ENCODE results near the gene NFASC. TPM values are rescaled to one million over a fixed set of nuclear protein-coding genes. Genes with fewer than 3 reads are reported as not detected.

Gene NFASC
- total and polyA plus RNA-seq, 2 donors (not counting 3 experiments of a cell fraction or from before 2014, with no cell fraction given) = not detected

DNA sequence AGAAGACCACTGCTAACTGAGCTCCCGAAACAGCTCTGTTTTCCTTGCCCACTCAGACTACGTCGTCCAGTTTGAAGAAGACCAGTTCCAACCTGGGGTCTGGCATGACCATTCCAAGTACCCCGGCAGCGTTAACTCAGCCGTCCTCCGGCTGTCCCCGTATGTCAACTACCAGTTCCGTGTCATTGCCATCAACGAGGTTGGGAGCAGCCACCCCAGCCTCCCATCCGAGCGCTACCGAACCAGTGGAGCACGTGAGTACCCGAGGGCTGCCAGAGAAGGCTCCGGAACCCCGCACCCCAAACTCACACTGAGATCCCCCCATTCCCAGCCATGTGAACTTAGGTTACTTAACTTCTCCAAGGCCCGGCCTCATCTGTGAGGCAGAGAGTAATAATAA is 108.6 kb downstream of the NFASC start:
- no peak for DNase-seq (ENCODE audit: low read depth, low spot score)
- no TSS peak for BruUV-seq (replicated peaks)
- H4K20me1 ChIP-seq (replicated peaks; ENCODE audit: control insufficient read depth, extremely low read depth, insufficient read depth, low read length) = no peaks in the 10 kb centered on the region
- no peak overlapping the region for H2AFZ ChIP-seq (ENCODE audit: low read depth, low read length)
- H3K4me2 ChIP-seq (ENCODE audit: insufficient read depth, low read length) = no peak overlapping the region
- H3K27me3 ChIP-seq (ENCODE audit: control insufficient read depth in 2 of 2, insufficient read depth in 2 of 2, low read length in 2 of 2) = peaks cover 2% of the 10 kb centered on the region in 2 experiments
- H3K4me3 ChIP-seq (replicated peaks in 1 of 3; ENCODE audit: insufficient read depth in 1 of 3, low read depth in 1 of 3, low read length in 3 of 3) = no peak overlapping the region
- TF ChIP-seq, protein P1, sequence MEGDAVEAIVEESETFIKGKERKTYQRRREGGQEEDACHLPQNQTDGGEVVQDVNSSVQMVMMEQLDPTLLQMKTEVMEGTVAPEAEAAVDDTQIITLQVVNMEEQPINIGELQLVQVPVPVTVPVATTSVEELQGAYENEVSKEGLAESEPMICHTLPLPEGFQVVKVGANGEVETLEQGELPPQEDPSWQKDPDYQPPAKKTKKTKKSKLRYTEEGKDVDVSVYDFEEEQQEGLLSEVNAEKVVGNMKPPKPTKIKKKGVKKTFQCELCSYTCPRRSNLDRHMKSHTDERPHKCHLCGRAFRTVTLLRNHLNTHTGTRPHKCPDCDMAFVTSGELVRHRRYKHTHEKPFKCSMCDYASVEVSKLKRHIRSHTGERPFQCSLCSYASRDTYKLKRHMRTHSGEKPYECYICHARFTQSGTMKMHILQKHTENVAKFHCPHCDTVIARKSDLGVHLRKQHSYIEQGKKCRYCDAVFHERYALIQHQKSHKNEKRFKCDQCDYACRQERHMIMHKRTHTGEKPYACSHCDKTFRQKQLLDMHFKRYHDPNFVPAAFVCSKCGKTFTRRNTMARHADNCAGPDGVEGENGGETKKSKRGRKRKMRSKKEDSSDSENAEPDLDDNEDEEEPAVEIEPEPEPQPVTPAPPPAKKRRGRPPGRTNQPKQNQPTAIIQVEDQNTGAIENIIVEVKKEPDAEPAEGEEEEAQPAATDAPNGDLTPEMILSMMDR (IDR thresholded peaks at IDR 0.05; ENCODE audit: extremely low read depth in 1 of 2, insufficient read depth in 1 of 2, low read depth in 1 of 2, low read length in 2 of 2) = no peak
- TF ChIP-seq EZH2 (IDR thresholded peaks at IDR 0.05; ENCODE audit: borderline replicate concordance, low read depth, low read length, severe bottlenecking) (no peak), GATA2 (IDR thresholded peaks at IDR 0.05; ENCODE audit: insufficient read depth, insufficient read length, low read depth, low read length) (no peak), FOS (IDR thresholded peaks at IDR 0.05; ENCODE audit: borderline replicate concordance, insufficient read depth, low read length) (no peak), POLR2AphosphoS5 (IDR thresholded peaks at IDR 0.05; ENCODE audit: insufficient read depth, low read depth, low read length) (no peak), MYC (IDR thresholded peaks at IDR 0.05; ENCODE audit: low read depth, low read length) (no peak), JUN (IDR thresholded peaks at IDR 0.05; ENCODE audit: borderline replicate concordance, insufficient read depth, insufficient read length, low read depth) (no peak), POLR2A (IDR thresholded peaks at IDR 0.05; ENCODE audit: low read depth, low read length) (no peak)
- TF ChIP-seq, protein P2, sequence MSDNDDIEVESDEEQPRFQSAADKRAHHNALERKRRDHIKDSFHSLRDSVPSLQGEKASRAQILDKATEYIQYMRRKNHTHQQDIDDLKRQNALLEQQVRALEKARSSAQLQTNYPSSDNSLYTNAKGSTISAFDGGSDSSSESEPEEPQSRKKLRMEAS (IDR thresholded peaks at IDR 0.05; ENCODE audit: insufficient read depth, insufficient read length) = no peak
- FAIRE-seq = no peak
- H3K36me3 ChIP-seq (ENCODE audit: control insufficient read depth in 2 of 2, extremely low read depth in 1 of 2, insufficient read depth in 2 of 2, low read length in 2 of 2) = no peaks in the 10 kb centered on the region
- dilution Hi-C loops (cut with MboI; ENCODE audit: extremely low pct_ligation_motif_present, low sequenced_read_pairs) (no loop called here), intact Hi-C loops (cut with micrococcal nuclease) (no loop called here)
- no peaks in the 10 kb centered on the region for H3K4me1 ChIP-seq (ENCODE audit: control insufficient read depth, extremely low read depth, insufficient read depth, low read length)
- H3K79me2 ChIP-seq (ENCODE audit: control insufficient read depth, insufficient read depth, low read length) = no peaks in the 10 kb centered on the region
- POLR2A ChIA-PET = no interaction called here
- H3K9me1 ChIP-seq (replicated peaks; ENCODE audit: control insufficient read depth, extremely low read depth, insufficient read depth, low read length) = no peaks in the 10 kb centered on the region
- H3K27ac ChIP-seq (ENCODE audit: insufficient read depth, low read depth, low read length) = no peak overlapping the region
- H3K9ac ChIP-seq (replicated peaks; ENCODE audit: extremely low read depth, insufficient read depth, low read length) = no peak overlapping the region
- H3K9me3 ChIP-seq (replicated peaks; ENCODE audit: control insufficient read depth, insufficient read depth, low read length) = no peaks in the 10 kb centered on the region
- CTCF ChIA-PET = interaction anchor here (1.2 to 6.5 kb wide), 5 partner anchors 10 to 277 kb away, joined by 3 to 101 read pairs (median 4); no protein-coding TSS in a partner anchor
